Stimulated activated CD8-positive, alpha-beta memory T cell treated with anti-CD3 and anti-CD28 coated beads, Interleukin-7, amount 100 ng/mL, for 48 hours (primary cell): ENCODE results near the gene FAM53B.
A peak's percentile ranks its signal among the peaks of the same experiment; 100 is the strongest.
"Not testable (repeated sequence)": the region's sequence is repeated elsewhere in the genome, so short reads cannot be mapped to it uniquely, and the experiment has no call there.

Source experiments
- DNase-seq, 2 donors: peaks; one replicate each; pipeline ENCODE4 v3.0.0-alpha.2; 2020; ENCODE audit warnings: low read depth in 1 of 2; ENCODE audit errors: extremely low read depth in 1 of 2

Gene FAM53B

GRCh38 chr10:124619195-124619594, 125.0 kb downstream of the FAM53B start:
- DNase-seq, result no peak

- DNase-seq, result no peak
These were observed 125.6 kb downstream of the FAM53B start for GRCh38 chr10:124618470-124619073.

GRCh38 chr10:124616836-124617130, 127.4 kb downstream of the FAM53B start:
- DNase-seq, result no peak

- no peak for DNase-seq
These were observed 127.9 kb downstream of the FAM53B start for GRCh38 chr10:124616040-124616835.

- no peak for DNase-seq
These were observed 128.9 kb downstream of the FAM53B start for GRCh38 chr10:124615259-124615658.

GRCh38 chr10:124614003-124614659, 130.0 kb downstream of the FAM53B start:
- DNase-seq, result peak; percentile 47 to 54

- DNase-seq, result no peak
These were observed 131.3 kb downstream of the FAM53B start for GRCh38 chr10:124612611-124613498.

GRCh38 chr10:124611738-124612137, 132.4 kb downstream of the FAM53B start:
- DNase-seq, result peak in 1 of 2 donors; percentile 20

- DNase-seq, result not testable (repeated sequence)
These were observed 133.3 kb downstream of the FAM53B start for GRCh38 chr10:124610851-124611250.

- not testable (repeated sequence) for DNase-seq
These were observed 134.0 kb downstream of the FAM53B start for GRCh38 chr10:124610186-124610585.

- no peak for DNase-seq
These were observed 134.5 kb downstream of the FAM53B start for GRCh38 chr10:124609698-124610097.

GRCh38 chr10:124608093-124608721, 136.0 kb downstream of the FAM53B start:
- DNase-seq, result no peak

- no peak for DNase-seq
These were observed 136.5 kb downstream of the FAM53B start for GRCh38 chr10:124607693-124608092.

- no peak for DNase-seq
These were observed 137.4 kb downstream of the FAM53B start for GRCh38 chr10:124606822-124607221.

GRCh38 chr10:124605856-124606812, 138.0 kb downstream of the FAM53B start:
- DNase-seq, result no peak

- DNase-seq, result no peak
These were observed 138.7 kb downstream of the FAM53B start for GRCh38 chr10:124605481-124605855.

- DNase-seq, result no peak
These were observed 139.2 kb downstream of the FAM53B start for GRCh38 chr10:124605001-124605370.

GRCh38 chr10:124604214-124605000, 139.8 kb downstream of the FAM53B start:
- DNase-seq, result no peak
